IMR-90 (cell line): ENCODE measurements around the gene ANKRD26.

Source experiments
- CEBPB ChIP-seq: IDR thresholded peaks from 2 replicates; pipeline ENCODE4 v1.6.1; 2012; ENCODE audit warnings: low read depth, low read length, improper control_type of control experiment
- MAZ ChIP-seq: IDR thresholded peaks from 2 replicates; pipeline ENCODE4 v1.6.1; 2012; ENCODE audit warnings: low read depth, mild to moderate bottlenecking, low read length, improper control_type of control experiment, moderate library complexity, borderline replicate concordance
- NFE2L2 ChIP-seq: fragments of 150-350 bp; IDR thresholded peaks from 2 replicates; pipeline ENCODE4 v1.6.1; 2016; ENCODE audit warnings: low read depth, mild to moderate bottlenecking, low read length
- POLR2A ChIP-seq: IDR thresholded peaks from 2 replicates; pipeline ENCODE4 v1.6.1; 2012; ENCODE audit warnings: mild to moderate bottlenecking, low read depth, low read length
- SMC3 ChIP-seq: fragments of 150-350 bp; IDR thresholded peaks from 2 replicates; pipeline ENCODE4 v1.6.1; 2016; ENCODE audit warnings: low read depth, mild to moderate bottlenecking, antibody characterized with exemption, low read length, moderate library complexity
- TF ChIP-seq, protein P1 (sequence below): conservative IDR thresholded peaks from 2 replicates; pipeline ENCODE4 v1.5.1; 2012; ENCODE audit warnings: mild to moderate bottlenecking, low read depth, low read length, improper control_type of control experiment

GRCh38 chr10:27147701-27148100 is 47.4 kb upstream of the ANKRD26 start:
- TF ChIP-seq, protein P1, sequence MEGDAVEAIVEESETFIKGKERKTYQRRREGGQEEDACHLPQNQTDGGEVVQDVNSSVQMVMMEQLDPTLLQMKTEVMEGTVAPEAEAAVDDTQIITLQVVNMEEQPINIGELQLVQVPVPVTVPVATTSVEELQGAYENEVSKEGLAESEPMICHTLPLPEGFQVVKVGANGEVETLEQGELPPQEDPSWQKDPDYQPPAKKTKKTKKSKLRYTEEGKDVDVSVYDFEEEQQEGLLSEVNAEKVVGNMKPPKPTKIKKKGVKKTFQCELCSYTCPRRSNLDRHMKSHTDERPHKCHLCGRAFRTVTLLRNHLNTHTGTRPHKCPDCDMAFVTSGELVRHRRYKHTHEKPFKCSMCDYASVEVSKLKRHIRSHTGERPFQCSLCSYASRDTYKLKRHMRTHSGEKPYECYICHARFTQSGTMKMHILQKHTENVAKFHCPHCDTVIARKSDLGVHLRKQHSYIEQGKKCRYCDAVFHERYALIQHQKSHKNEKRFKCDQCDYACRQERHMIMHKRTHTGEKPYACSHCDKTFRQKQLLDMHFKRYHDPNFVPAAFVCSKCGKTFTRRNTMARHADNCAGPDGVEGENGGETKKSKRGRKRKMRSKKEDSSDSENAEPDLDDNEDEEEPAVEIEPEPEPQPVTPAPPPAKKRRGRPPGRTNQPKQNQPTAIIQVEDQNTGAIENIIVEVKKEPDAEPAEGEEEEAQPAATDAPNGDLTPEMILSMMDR, result no peak
- TF ChIP-seq POLR2A, result no peak
- no peak for TF ChIP-seq MAZ
- TF ChIP-seq SMC3, result no peak
- TF ChIP-seq NFE2L2, result no peak
- TF ChIP-seq CEBPB, result no peak
